Astrocyte (in vitro differentiated cells and primary cell): Measurements from ENCODE around the gene BLACAT1. TPM values are rescaled to one million over a fixed set of nuclear protein-coding genes. Genes with fewer than 3 reads are reported as not detected.

Experiments used
- DNase-seq: peaks from one replicate; pipeline ENCODE4 v3.0.0-alpha.2; 2010; ENCODE audit warnings: low read depth
- FAIRE-seq: peaks from 2 replicates; lab custom pipeline; 2011; peaks lifted over from hg19 to GRCh38; lab: Jason Lieb, UNC
- H2AFZ ChIP-seq: 2 replicates; pipeline ENCODE4 v1.6.0; 2012; ENCODE audit warnings: low read depth, low read length, inconsistent platforms
- H3K27ac ChIP-seq: 2 replicates; pipeline ENCODE4 v1.5.1; 2011; ENCODE audit warnings: low read depth, low read length, inconsistent platforms
- H3K27me3 ChIP-seq: 2 replicates; pipeline ENCODE4 v1.6.0; 2011; ENCODE audit warnings: low read length, inconsistent platforms; ENCODE audit not compliant: insufficient read depth
- H3K36me3 ChIP-seq: 2 replicates; pipeline ENCODE4 v1.5.1; 2011; ENCODE audit warnings: low read length, inconsistent platforms; ENCODE audit not compliant: insufficient read depth
- H3K4me1 ChIP-seq: 2 replicates; pipeline ENCODE4 v1.5.1; 2011; ENCODE audit warnings: low read length, inconsistent platforms; ENCODE audit not compliant: insufficient read depth
- H3K4me2 ChIP-seq: 2 replicates; pipeline ENCODE4 v1.6.0; 2012; ENCODE audit warnings: low read length, inconsistent platforms
- H3K4me3 ChIP-seq: 2 replicates; pipeline ENCODE4 v1.5.1; 2011; ENCODE audit warnings: low read depth, mild to moderate bottlenecking, low read length, inconsistent platforms; ENCODE audit not compliant: insufficient read depth
- H3K79me2 ChIP-seq: 2 replicates; pipeline ENCODE4 v1.6.0; 2012; ENCODE audit warnings: mild to moderate bottlenecking, low read length, inconsistent platforms; ENCODE audit not compliant: insufficient read depth
- H3K9ac ChIP-seq: 2 replicates; pipeline ENCODE4 v1.6.0; 2012; ENCODE audit warnings: mild to moderate bottlenecking, low read length, inconsistent platforms
- H3K9me3 ChIP-seq: 2 replicates; pipeline ENCODE4 v1.5.1; 2012; ENCODE audit warnings: low read depth, mild to moderate bottlenecking, low read length, inconsistent platforms; ENCODE audit not compliant: insufficient read depth
- H4K20me1 ChIP-seq: 2 replicates; pipeline ENCODE4 v1.6.0; 2012; ENCODE audit warnings: low read length, inconsistent platforms; ENCODE audit not compliant: insufficient read depth
- H3K27ac Mint-ChIP-seq: one replicate; pipeline ENCODE4 v1.8.0; 2021; ENCODE audit warnings: mild to moderate bottlenecking, mixed read lengths; ENCODE audit not compliant: unreplicated experiment
- H3K27me3 Mint-ChIP-seq: one replicate; pipeline ENCODE4 v1.8.0; 2021; ENCODE audit warnings: low read depth, mixed read lengths; ENCODE audit not compliant: unreplicated experiment
- H3K36me3 Mint-ChIP-seq: one replicate; pipeline ENCODE4 v1.8.0; 2021; ENCODE audit warnings: low read depth, mixed read lengths; ENCODE audit not compliant: unreplicated experiment
- H3K4me1 Mint-ChIP-seq: one replicate; pipeline ENCODE4 v1.8.0; 2021; ENCODE audit warnings: low read depth, mixed read lengths; ENCODE audit not compliant: unreplicated experiment
- H3K4me3 Mint-ChIP-seq: one replicate; pipeline ENCODE4 v1.8.0; 2021; ENCODE audit warnings: mild to moderate bottlenecking, moderate library complexity, mixed read lengths; ENCODE audit not compliant: unreplicated experiment
- H3K9me3 Mint-ChIP-seq: one replicate; pipeline ENCODE4 v1.8.0; 2021; ENCODE audit warnings: mild to moderate bottlenecking, mixed read lengths; ENCODE audit not compliant: unreplicated experiment
- EZH2 ChIP-seq: IDR thresholded peaks from 2 replicates; pipeline ENCODE4 v1.6.1; 2012; ENCODE audit warnings: mild to moderate bottlenecking, low read length, inconsistent platforms; ENCODE audit not compliant: insufficient read depth
- total RNA-seq: library from RNA; stranded (reverse); gene quantifications from 2 replicates; pipeline ENCODE4 v1.2.1, GENCODE V29; 2021
- TF ChIP-seq, protein P1 (sequence below): IDR thresholded peaks from 2 replicates; pipeline ENCODE4 v1.5.1; 2011; ENCODE audit warnings: low read depth, mild to moderate bottlenecking, inconsistent platforms, low read length, moderate library complexity; ENCODE audit not compliant: insufficient read depth

Gene BLACAT1
- total RNA-seq, 1 donor from 2014 or later = 2.2 TPM

GRCh38 chr1:205424901-205425600 lies 30.8 kb downstream of the BLACAT1 start:
- H3K9me3 Mint-ChIP-seq = no peaks in the 10 kb centered on the region
- Histone ChIP-seq H3K9ac (no peak overlapping the region), H3K4me1 (no peaks in the 10 kb centered on the region), H3K79me2 (no peaks in the 10 kb centered on the region), H3K9me3 (no peaks in the 10 kb centered on the region), H3K4me3 (no peak overlapping the region), H4K20me1 (no peaks in the 10 kb centered on the region), H2AFZ (no peak overlapping the region), H3K27ac (no peak overlapping the region), H3K4me2 (no peak overlapping the region), H3K36me3 (no peaks in the 10 kb centered on the region), H3K27me3 (peaks cover 55% of the 10 kb centered on the region)
- H3K4me1 Mint-ChIP-seq = peaks cover 2% of the 10 kb centered on the region
- H3K4me3 Mint-ChIP-seq = no peak overlapping the region
- DNase-seq (no peak), FAIRE-seq (no peak)
- H3K27me3 Mint-ChIP-seq = peaks cover 36% of the 10 kb centered on the region
- no peak for TF ChIP-seq EZH2
- TF ChIP-seq, protein P1, sequence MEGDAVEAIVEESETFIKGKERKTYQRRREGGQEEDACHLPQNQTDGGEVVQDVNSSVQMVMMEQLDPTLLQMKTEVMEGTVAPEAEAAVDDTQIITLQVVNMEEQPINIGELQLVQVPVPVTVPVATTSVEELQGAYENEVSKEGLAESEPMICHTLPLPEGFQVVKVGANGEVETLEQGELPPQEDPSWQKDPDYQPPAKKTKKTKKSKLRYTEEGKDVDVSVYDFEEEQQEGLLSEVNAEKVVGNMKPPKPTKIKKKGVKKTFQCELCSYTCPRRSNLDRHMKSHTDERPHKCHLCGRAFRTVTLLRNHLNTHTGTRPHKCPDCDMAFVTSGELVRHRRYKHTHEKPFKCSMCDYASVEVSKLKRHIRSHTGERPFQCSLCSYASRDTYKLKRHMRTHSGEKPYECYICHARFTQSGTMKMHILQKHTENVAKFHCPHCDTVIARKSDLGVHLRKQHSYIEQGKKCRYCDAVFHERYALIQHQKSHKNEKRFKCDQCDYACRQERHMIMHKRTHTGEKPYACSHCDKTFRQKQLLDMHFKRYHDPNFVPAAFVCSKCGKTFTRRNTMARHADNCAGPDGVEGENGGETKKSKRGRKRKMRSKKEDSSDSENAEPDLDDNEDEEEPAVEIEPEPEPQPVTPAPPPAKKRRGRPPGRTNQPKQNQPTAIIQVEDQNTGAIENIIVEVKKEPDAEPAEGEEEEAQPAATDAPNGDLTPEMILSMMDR = no peak
- H3K36me3 Mint-ChIP-seq = no peaks in the 10 kb centered on the region
- no peak overlapping the region for H3K27ac Mint-ChIP-seq

DNA sequence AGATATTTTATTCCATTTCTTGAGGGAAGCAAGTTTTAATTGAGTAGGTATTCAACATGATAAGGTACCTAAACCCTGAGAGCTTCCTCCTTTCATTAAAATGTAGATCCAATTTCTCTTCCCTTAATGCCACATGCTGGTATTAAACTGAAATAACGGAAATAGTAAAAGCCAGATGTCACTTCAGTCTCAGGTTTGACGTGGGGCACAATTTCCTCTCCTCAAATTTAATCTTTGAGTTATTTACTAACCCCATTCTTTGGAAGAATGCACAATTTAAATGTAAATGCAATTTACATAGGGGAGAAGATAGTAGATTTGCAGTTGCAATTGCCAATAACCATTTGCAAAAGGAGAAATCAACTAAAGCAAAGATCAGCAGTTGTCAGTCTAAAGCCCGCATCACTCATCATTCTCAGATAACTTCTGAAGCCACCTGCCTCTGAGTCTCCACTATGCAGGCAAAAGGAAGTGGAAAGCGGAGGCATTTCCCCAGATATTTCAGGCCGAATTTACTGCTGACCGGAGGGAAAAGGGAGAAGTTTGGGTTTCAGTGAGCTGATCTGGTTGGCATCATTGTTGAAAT lies 31.9 kb downstream of the BLACAT1 start:
- no peaks in the 10 kb centered on the region for H3K4me1 ChIP-seq
- Mint-ChIP-seq H3K36me3 (no peaks in the 10 kb centered on the region), H3K27ac (no peak overlapping the region), H3K4me1 (peaks cover 2% of the 10 kb centered on the region), H3K9me3 (no peaks in the 10 kb centered on the region), H3K4me3 (no peak overlapping the region), H3K27me3 (peaks cover 37% of the 10 kb centered on the region)
- no peaks in the 10 kb centered on the region for H3K36me3 ChIP-seq
- no peak overlapping the region for H3K9ac ChIP-seq
- FAIRE-seq (no peak), DNase-seq (no peak)
- no peak overlapping the region for H3K27ac ChIP-seq
- no peak overlapping the region for H2AFZ ChIP-seq
- H3K79me2 ChIP-seq = no peaks in the 10 kb centered on the region
- H3K4me2 ChIP-seq = no peak overlapping the region
- no peaks in the 10 kb centered on the region for H3K9me3 ChIP-seq
- TF ChIP-seq, protein P1 = no peak
- no peak for TF ChIP-seq EZH2
- H3K4me3 ChIP-seq = no peak overlapping the region
- H3K27me3 ChIP-seq = peaks cover 55% of the 10 kb centered on the region
- no peaks in the 10 kb centered on the region for H4K20me1 ChIP-seq
